Stimulated activated CD4-positive, alpha-beta T cell treated with anti-CD3 and anti-CD28 coated beads, Interleukin-12 subunit alpha, Interleukin-12 subunit beta, amount 100 ng/mL, for 4 hours (primary cell): ENCODE results near the gene GRAMD1B.

Source experiments
- DNase-seq: peaks from one replicate; pipeline ENCODE4 v3.0.0-alpha.2; 2020

Gene GRAMD1B

DNA sequence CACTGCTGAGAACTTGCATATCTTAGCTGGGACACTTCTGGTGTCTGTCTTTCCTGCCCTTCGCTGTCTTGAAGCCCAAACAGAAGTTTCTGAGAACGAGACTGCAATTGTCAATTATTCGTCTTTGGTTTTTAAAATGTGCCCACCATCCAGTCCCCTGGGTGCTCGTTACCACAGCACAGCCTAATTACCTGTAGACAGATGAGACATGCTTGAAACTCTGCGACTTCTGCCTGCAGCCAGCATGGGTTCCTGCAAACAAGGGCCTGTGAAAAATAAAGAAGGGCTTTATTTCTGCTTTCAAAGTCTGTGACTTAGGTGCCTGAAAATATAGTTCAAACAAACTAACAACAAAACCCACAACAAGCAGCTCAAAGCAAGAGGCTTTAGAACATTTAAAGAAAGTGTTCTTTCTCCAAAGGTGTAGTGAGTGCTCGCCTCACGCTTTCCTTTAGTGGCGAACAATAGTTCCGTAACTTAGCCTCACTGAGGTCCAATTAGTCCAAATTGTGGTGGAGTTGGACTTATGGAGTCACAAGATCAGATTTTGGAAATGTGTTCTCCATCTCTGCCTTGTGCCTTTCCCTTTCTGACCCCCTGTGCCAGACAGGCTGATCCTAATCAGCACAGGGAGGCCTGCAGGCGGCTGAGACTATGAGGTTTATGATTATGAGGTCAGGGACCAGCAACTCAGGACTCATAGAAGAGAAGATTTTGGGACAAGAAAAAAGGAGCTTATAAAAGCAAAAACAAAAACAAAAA is 20.4 kb upstream of the GRAMD1B start:
- DNase-seq: no peak

DNA sequence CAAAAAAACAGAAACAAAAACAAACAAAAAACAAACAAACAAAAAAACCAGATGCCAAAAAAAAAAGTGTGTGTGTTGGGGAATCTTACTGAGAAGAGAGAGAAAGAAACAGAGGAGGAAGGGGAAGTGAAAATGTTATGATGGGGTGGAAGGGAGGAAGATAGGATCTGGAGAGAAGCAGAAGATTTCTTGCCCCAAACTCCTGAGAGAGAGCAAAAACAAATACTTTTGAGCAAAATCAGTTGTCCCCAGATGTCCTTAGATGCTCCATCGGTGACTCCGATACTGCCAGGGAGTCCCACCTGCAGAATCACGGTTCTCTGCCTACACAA is 19.9 kb upstream of the GRAMD1B start:
- no peak for DNase-seq

DNA sequence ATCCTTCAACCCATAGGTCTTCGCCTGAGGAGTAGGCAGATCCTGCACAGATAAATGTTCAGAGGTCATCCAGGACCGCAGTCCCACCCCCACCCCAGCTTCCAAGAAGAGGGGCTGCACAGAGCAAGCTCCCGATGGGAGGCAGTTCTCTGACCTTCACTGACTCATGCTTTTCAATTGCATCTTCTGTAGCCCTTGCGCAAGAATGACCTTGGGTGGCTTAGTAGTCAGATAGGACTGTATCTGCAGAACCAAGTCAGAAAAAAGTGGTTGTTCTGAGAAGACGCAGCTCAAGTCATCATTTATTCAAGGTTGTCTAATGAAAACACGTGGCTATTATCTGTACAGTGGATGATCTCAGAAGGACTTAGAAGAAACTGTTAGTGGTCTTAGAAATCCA is 16.4 kb upstream of the GRAMD1B start:
- DNase-seq: no peak

DNA sequence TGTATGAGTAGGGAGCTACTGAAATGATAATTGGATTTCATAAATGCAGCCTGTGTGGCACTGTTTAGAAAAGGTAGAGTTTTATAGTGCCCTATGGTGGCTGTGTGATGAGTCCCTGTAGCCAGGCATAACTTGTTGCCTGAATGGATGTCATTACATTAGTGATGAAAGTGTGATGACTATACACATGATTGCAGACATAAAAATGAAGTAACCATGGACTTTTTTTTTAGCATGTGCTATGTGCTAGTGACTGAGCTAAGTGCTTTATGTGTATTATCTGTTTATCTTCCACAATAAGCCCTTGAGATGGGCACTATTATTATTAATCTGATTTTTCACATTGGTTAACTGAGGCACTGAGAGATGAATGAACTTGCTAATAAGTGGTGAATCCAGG is 13.5 kb upstream of the GRAMD1B start:
- no peak for DNase-seq

DNA sequence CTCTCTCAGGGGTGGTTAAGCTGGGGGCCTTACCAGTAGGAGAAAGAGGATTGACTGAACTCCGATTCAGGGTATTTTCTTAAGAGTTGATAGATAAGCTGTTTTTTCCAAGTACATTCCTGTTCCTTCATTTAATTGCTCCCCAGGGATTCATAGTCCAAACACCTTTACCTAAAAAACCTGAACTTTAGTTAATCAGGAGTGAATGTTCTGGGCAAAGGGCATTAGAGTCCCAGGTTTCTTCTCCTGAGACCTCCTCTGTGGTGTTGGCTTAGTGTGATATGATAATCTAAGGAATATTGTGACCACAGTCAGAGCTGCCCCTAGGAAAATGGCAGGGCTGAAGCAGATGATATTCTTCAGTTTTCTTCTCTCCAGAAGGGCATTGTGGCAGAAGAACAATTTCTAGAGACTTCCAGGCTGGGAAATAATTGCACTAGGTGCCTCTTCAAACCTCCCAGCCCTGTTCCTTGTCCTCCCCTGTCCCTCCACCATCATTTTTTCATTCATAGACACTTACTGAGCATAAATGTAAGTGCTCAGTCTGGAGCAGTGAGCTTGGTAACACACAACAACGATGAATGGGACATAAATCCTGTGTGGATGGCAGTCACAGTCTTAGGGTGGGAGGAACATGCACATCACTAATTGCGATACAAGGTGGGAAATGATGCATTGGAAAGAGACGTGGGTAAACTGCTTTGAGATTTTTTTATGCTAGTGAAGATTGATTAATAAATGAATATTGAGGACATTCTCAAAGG is 11.5 kb upstream of the GRAMD1B start:
- no peak for DNase-seq

DNA sequence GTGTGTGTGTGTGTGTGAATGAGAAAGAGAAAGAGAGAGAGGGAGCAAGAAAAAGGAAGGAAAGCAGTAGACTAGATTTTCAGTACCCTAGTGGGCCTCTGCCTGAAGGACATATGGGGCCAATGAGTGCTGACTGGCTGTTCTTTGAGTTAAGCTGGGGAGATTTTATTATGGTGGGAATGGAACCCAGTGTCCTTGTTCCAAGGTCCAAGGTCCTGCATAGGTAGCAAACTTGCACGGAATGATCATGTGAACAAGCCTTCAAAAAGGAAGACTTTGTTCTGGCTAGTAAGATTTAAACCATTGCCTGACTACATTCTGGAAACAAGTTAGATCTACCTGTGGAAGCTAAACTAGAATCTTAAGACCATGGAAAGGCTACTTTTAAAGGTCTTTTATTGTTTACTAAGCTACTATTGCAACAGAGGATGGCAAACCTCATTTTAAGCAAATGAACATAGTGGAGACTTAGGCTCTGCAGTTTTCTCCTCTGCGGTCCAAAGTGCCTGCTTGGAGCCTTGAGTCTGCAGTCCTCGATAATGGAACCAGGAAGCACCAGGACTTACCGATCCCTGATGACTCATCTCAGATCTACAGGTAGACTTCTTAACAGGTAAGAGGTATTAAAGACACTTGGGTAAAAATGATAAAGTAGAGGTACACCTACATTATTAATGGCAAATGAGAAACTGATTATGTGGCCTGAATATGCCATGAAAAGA is 10.2 kb upstream of the GRAMD1B start:
- no peak for DNase-seq

DNA sequence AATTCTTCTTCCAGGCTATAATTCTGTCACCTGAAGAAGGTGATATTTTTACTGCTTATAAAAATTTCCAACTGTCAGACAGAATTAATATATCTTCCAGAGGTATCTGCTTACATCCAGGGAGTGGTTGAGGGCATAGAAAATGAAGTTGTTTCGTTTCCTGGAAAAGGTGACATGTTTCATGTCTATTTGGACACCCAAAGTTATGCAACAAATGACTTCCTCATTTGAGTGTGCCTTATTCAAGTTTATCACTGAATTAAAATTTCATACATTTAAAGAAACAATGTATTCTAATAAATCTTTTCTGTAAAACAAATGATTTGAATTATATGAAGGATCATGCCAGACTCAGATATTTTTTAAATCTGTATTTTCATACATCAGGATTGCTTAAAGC is 8.5 kb upstream of the GRAMD1B start:
- no peak for DNase-seq

DNA sequence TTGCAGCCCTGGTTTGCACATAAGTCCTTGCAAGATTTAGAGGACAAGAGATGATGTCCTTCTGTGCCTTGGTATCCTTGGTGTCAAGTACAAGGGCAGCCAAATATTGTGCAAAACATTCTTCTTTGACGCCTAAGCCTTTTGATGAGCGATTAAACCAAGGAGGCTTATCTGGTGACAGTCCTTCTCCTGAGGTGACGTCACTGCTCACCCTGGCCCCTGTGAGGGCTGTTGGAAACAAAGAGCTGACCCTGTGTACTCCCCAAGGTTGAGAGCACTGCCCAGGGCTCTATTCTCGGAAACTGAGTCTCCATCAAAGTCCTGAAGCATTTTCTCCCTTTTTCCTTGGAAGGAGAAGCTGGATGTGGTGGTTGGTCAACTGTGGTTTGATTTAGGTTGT is 4.7 kb upstream of the GRAMD1B start:
- DNase-seq: no peak

DNA sequence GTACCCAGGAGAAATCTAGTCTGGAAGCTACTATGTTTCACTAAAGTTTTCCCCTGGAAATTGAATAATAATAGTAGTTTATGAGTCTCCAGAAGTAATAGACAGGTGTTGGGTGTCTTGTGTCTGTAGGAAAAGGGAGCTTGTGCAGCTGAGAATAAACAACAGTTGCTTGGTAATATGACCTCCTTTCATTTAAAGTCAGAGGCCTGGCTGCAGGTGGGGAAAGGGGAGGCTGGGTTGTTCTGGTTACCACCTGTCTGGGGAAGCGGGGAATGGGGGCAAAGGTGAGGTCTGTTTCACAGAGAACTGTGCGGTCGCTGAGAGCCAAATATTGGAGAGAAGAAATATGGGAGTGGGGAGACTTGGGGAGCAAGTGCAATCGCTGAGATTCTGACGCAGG is 3.3 kb upstream of the GRAMD1B start:
- no peak for DNase-seq

DNA sequence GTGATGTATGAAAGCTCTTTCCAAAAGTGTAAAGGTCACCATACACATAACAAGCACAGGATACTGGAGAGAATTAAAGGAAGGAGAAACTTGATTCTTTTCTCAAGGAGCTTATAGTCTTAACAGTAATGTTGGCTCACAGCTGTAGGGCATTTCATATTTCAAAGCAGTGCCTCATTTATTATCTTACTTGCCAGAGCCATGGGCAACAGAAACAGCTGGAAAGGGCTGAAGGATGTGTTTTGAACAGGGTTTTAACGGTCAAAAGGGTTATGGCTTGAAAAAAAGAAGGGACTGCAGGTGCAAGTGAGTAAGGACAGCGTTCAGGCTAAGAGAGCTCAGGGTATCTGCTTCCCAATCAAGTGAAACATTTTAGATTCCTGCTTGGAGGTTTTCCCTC is 2.7 kb upstream of the GRAMD1B start:
- DNase-seq: no peak

DNA sequence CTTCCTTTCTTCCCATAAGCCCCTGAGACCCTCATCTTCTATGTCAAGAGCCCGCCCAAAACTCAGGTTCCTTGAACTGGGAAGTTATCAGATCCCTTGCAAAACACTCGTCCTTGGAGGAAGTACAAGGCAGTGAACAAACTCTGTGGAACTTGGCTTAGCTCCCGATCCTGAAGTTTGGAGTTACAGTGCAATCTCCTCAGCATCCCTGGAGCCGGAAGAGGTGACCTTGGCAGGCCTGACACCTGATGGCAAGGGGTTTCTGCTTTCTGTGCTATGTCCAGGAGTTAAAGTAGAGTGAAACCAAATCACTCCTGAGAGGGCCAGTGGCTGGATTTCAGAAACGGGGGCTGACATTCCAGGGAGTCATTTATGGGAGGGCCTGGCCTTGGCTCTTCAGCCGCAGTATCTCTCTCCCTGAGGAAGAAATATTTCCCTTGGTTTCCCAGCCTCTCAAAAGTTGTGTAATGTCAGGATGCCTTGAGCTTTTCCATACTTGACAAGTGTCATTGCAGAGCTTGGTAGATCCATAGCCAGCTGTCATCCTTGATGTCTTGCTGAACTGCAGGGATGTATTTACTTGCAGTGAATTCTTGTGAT is 1.9 kb upstream of the GRAMD1B start:
- no peak for DNase-seq

DNA sequence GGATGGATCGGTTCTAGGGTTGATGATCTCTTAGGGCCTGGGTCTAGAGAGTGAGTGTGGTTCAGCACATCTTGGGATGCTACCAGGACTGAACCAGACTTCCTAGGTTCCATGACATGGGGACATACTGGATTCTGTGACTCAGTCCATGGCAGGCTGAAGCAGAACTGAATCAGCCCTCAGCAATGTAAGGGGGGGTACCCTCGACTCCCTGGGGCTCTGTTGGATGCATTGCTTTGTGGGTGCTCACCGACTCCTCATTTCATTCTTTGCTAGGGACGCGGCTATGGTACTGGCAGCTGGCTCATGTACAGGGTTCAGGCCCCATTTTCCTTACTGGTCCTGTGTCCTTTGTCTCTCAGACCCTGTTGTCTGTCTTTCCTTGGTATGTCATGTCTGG is 733 bp upstream of the GRAMD1B start:
- DNase-seq: no peak

DNA sequence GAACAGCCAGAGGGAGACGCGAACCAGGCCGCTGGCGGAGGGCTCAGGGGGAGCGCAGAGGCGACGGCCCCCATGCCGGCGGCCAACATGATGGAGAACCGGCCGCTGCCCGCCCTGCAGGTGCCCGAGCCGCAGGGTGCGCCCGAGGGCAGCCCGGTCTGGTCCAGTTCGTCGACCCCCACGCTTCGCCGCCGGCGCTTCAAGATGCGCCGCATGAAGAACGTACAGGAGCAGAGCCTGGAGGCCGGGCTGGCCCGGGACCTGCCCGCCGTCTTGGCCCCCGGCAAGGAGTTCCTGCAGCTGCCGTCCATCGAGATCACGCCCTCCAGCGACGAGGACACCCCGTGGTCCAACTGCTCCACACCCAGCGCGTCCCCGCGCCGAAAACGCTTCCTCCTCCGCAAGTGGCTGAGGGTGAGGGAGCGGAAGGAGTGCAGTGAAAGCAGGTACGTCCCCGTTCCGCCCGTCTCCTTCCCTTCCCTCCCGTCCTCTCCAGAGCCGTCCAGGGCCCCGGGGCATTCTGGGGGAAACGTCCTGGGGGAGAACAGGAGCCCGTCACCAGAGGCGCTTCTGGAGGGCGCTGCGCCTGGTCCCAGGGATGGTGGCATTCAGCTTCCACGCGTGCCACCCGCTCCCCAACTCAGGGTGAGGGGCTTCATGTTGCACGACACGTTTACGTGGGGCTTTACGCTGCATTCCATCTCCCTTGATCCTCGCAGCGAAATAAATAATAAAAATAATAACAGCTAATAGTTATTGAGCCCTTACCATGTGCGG is 840 bp downstream of the GRAMD1B start:
- DNase-seq: peak; percentile 38

DNA sequence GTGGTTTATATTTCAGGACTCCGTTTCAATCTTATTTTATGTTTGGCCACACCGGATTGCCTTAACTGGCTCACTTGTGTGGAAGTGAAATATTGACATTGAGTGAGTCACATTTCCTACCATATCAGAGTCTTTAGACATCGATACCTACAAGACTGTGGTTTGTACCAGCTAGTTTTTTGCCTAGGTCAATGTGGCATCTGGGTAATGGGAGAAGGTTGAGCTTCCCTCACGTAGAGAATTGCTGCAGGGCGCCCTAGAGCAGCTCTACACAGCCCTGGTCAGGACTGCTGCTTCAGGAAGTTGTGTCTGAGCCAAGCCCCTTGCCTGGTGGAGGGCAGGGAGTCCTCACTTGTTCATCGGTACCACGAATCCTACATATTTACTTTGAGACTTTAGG is 1.6 kb downstream of the GRAMD1B start:
- no peak for DNase-seq

DNA sequence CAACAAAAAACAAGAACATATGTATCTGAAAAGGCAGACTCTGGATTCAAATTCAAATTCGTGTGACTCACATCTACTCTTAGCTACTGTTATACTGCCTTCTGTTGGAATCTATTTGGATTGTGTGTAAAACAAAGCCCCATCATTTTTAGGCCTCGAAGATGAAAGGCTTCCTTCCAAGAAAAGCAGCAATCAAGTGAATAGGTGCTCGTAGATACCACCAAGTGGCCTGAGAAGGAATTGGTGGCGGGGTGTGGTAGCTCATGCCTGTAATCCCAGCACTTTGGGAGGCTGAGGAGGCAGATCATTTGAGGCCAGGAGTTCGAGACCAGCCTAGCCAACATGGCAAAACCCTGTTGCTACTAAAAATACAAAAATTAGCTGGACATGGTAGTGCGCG is 4.2 kb downstream of the GRAMD1B start:
- DNase-seq: no peak

DNA sequence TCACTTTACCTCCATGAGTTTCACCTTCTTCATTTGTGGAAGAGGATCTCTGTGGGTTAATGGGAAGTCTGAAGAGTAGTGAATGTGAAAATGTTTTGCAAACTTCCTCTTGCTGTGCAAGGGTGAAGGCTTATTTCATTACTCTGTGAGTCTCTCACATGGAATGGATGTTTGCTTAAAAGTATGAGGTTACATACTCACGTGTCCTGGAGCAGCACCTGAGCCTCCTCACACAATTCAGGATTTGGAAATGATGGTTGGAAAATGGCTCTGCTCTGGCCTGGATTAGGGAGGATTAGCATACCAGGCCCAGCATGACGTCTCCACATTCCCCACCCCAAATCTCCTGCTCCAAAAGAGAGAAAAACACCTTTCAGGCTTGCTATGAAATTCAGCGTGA is 4.8 kb downstream of the GRAMD1B start:
- DNase-seq: no peak

DNA sequence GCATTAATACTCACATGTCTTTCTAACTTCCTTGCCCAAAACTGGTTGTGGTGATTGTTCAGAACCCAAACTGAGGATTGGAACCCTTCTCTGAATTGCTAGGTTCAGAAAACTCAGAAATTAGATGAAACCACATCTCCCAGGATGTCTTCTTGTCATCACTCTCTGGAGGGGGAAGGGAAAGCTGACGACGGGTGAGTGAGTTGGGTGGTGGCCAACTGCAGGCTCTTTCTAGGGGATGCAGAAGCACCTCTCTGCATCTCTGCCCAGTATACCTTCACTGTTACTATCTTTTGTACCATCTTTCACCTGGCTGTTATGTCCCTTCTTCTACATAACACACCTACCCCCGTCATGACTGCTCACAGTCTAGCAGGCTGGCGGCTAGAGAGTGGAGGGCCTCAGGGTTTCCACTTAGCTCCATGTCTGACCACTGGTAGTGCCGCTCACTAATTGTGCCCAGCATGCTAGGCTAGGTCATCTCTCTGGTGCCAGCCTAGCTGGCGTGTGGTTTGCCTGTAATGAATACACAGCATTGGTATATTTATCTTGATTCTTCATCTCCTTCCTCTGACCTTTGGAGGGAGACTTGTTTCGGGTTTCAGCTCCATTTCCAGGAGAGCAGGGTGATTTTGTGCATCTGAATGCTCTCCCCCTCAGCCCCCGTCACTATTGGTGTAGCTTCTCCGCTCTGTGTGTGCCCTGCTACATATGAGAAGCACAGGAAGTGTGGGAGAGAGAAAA is 7.3 kb downstream of the GRAMD1B start:
- DNase-seq: no peak

DNA sequence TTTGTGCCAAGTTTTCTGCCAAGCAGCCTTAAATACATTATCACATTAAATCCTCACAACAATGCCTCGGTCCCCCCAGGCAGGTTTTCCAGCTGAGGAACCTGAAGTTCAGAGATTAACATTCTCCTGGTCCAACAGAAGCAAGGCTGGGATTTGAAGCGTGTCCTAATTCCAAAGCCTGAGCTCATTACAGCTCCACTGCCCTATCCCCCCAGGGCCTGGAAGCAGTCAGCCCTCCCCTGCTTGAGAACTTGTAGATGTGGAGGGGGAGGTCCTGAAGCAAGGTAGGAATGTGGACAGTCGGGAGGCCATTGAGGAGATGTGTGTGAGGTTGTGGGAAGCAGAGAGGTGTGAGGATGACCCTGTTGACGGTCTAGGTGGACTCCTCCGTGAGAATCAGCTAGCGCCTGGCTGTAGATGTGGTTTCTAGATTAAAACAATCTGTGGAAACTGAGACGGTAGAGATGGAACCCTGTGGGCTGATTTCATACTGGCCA is 8.1 kb downstream of the GRAMD1B start:
- no peak for DNase-seq

DNA sequence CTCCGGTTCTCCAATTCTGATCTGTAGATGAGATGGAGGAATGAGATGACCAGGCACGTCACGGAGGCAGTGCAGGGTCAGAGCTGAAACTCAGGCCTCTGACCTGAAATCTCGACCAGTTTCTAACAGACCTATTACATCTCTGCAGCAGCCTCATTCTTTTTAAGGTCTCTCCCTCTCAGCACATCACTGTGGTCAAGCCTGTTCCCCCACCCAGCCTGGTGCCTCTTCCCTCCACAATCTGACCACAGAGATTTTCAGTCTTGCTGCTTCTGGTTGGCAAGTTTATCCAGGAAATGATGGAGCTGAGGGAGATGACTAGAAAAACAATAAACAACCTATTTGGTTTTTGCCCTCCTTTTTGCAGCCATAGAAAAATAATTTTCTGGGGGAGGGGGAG is 9.5 kb downstream of the GRAMD1B start:
- DNase-seq: no peak

DNA sequence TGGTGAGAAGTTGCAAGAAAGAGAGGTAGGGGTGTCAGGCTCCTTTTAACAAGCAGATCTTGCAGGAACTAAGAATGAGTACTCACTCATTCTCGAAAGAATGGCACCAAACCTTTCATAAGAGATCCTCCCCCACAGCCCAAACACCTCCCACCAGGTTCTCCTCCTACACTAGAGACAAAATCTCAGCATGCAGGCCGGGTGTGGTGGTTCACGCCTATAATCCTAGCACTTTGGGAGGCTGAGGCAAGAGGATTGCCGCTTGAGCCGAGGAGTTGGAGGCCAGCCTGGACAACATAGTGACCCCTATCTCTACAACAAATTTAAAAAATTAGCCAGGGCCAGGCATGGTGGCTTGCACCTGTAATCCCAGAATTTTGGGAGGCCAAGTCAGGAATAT is 11.1 kb downstream of the GRAMD1B start:
- DNase-seq: no peak

DNA sequence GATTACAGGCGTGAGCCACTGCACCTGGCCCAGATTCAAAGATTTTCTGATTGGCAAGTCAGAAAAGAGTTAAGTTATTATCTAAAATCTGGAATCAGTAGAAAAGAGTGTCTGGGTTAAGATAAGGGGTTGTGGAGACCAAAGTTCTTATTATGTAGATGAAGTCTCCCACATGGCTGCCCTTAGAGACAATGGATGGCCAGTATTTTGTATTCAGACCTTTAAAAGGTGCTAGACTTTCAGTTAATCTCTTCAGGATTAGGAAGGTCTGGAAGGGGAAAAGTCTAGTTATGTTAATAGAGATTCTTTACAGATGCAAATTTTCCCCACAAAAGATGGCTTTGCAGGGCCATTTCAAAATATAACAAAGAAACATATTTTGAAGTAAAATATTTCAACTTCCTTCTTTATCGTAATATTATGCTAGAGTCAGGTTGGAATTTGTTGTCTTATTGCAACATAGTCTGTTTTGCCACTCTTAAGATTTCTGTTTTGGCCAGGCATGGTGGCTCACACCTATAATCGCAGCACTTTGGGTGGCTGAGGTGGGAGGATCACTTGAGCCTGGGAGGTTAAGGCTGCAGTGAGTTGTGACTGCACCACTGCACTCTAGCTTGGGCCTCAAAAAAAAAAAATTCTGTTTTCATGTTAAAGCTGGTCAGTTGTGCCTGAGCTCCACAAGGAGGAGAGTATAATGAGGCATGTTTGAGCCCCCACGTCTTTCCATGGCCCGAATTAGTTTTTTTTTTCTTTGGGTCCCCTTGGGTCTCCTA is 14.0 kb downstream of the GRAMD1B start:
- DNase-seq: no peak
